Nephron progenitor cell (in vitro differentiated cells): Measurements from ENCODE around the gene AXIN1.

Experiments used
- DNase-seq: peaks from one replicate; pipeline ENCODE4 v3.0.0; 2021
- H3K27ac Mint-ChIP-seq: 2 replicates; pipeline ENCODE4 v1.8.0; 2021; ENCODE audit warnings: mild to moderate bottlenecking, moderate library complexity, mixed read lengths
- H3K27me3 Mint-ChIP-seq: 2 replicates; pipeline ENCODE4 v1.8.0; 2021; ENCODE audit warnings: mild to moderate bottlenecking, low read depth, mixed read lengths; ENCODE audit not compliant: poor library complexity
- H3K36me3 Mint-ChIP-seq: 2 replicates; pipeline ENCODE4 v1.8.0; 2021; ENCODE audit warnings: low read depth, mixed read lengths
- H3K4me1 Mint-ChIP-seq: 2 replicates; pipeline ENCODE4 v1.8.0; 2021; ENCODE audit warnings: mixed read lengths
- H3K4me3 Mint-ChIP-seq: 2 replicates; pipeline ENCODE4 v1.8.0; 2021; ENCODE audit warnings: mild to moderate bottlenecking, moderate library complexity, mixed read lengths
- H3K9me3 Mint-ChIP-seq: 2 replicates; pipeline ENCODE4 v1.8.0; 2021; ENCODE audit warnings: mild to moderate bottlenecking, moderate library complexity, mixed read lengths
- TF ChIP-seq, protein P1 (sequence below): fragments of 200-600 bp; sonication (generic); IDR thresholded peaks from 2 replicates; pipeline ENCODE4 v1.5.0; 2021; ENCODE audit warnings: antibody characterized with exemption

AXIN1 gene

DNA sequence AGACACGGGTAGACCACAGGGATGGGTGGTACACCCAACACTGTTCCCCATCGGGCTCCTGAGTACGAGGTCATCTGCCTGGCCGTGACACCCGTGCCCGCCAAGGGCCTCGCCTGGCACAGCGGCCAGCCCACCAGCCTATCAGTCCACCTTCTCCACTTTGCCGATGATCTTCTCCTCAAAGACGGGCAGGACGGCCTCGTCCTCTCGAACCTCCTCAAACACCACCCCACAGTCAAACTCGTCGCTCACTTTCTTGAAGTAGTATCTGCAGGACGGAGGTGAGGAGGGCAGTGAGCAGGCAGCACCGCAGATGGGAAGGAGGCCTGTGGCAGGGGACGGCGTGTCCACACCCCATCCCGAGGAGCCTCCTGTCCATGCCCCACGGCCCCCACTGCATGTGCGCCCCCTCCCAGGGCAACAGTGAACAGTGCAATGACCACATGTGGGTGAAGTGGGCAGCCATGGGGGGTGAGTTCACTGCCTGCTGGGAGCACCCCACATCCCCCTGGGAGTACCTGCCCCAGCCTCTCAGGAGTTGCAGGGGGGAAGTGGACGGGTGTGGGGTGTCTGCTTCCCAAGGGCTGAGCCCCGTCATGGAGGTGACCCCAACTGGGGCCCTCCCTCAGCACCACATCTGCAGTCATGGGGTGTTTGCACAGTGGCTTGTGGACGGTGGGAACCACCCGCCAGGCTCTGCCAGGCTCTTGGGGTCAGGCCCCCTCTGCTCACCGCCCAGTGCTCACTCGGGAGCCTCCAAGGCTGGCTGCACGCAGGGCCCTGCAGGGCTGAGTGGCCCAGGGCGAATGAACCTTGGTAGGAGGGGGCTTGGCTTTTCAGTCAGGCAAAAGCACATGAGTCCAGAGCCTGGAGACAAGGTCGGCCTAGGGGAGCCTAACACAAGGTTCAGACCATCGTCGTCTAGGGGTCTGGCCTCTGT is 64.3 kb downstream of the AXIN1 start:
- Mint-ChIP-seq H3K4me1 (no peaks in the 10 kb centered on the region), H3K27me3 (no peaks in the 10 kb centered on the region), H3K9me3 (peaks cover 8% of the 10 kb centered on the region), H3K27ac (no peak overlapping the region), H3K4me3 (no peak overlapping the region), H3K36me3 (peaks cover 27% of the 10 kb centered on the region)
- TF ChIP-seq, protein P1, sequence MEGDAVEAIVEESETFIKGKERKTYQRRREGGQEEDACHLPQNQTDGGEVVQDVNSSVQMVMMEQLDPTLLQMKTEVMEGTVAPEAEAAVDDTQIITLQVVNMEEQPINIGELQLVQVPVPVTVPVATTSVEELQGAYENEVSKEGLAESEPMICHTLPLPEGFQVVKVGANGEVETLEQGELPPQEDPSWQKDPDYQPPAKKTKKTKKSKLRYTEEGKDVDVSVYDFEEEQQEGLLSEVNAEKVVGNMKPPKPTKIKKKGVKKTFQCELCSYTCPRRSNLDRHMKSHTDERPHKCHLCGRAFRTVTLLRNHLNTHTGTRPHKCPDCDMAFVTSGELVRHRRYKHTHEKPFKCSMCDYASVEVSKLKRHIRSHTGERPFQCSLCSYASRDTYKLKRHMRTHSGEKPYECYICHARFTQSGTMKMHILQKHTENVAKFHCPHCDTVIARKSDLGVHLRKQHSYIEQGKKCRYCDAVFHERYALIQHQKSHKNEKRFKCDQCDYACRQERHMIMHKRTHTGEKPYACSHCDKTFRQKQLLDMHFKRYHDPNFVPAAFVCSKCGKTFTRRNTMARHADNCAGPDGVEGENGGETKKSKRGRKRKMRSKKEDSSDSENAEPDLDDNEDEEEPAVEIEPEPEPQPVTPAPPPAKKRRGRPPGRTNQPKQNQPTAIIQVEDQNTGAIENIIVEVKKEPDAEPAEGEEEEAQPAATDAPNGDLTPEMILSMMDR = no peak
- DNase-seq = no peak

DNA sequence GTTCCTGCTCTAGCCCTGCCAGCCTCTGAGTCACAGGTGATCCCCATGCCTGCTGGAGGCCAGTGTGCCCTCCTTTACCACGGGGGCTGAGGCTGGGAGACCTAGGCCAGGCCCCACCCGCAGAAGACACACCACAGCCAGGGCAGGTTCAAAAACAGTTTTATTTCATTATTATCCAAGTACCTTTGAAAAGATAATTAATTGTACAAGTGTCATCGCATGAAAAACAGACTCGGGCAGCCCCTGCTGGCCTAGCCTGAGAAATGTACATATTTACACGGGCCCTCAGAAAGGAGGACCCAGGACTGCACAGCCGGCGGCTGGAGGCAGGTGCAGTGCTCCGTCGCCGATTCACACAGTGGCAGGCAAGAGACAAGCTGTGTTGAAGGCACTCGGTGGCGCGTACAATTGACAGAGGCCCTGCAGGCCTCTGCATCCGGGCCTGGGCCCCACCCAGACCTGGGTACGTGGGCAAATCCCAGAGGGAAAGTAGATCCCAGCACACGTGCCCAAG is 65.2 kb downstream of the AXIN1 start:
- Mint-ChIP-seq H3K27me3 (peaks cover 4% of the 10 kb centered on the region), H3K9me3 (peaks cover 8% of the 10 kb centered on the region), H3K4me1 (no peaks in the 10 kb centered on the region), H3K36me3 (peaks cover 23% of the 10 kb centered on the region), H3K27ac (no peak overlapping the region), H3K4me3 (no peak overlapping the region)
- no peak for DNase-seq
- TF ChIP-seq, protein P1 = no peak

- Mint-ChIP-seq H3K4me3 (no peak overlapping the region), H3K4me1 (no peaks in the 10 kb centered on the region), H3K27ac (no peak overlapping the region), H3K9me3 (peaks cover 8% of the 10 kb centered on the region), H3K36me3 (peaks cover 23% of the 10 kb centered on the region), H3K27me3 (peaks cover 9% of the 10 kb centered on the region)
- no peak for DNase-seq
- TF ChIP-seq, protein P1 = no peak
Measured at GRCh38 chr16:286491-287297, 65.8 kb downstream of the AXIN1 start.

GRCh38 chr16:285146-286055 is 67.1 kb downstream of the AXIN1 start:
- Mint-ChIP-seq H3K4me1 (no peaks in the 10 kb centered on the region), H3K27me3 (peaks cover 19% of the 10 kb centered on the region), H3K4me3 (no peak overlapping the region), H3K36me3 (peaks cover 23% of the 10 kb centered on the region), H3K27ac (no peak overlapping the region), H3K9me3 (peaks cover 8% of the 10 kb centered on the region)
- no peak for DNase-seq
- TF ChIP-seq, protein P1 = no peak
